Measurements from ENCODE around the gene MYL12B.
"Not testable (repeated sequence)": the region's sequence is repeated elsewhere in the genome, so short reads cannot be mapped to it uniquely, and the experiment has no call there.

MYL12B gene

DNA sequence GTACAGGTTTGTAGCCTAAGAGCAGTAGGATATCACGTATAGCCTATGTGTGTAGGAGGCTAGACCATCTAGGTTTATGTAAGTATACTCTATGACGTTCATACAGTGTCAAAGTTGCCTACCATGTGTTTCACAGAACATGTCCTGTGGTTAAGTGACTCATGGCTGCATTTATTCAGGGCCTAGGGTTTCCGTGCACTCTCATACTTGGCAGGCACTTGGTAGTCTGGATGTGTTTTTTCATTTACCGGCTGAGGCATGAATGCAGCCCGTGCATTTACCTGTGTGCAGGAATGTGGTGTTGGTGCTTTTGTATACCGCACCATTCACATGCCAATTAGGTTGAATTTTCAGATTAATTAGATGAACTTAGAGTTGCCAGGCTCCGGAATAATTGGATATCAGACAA, 43.4 kb downstream of the MYL12B start:
- DNase-seq = no peak

DNA sequence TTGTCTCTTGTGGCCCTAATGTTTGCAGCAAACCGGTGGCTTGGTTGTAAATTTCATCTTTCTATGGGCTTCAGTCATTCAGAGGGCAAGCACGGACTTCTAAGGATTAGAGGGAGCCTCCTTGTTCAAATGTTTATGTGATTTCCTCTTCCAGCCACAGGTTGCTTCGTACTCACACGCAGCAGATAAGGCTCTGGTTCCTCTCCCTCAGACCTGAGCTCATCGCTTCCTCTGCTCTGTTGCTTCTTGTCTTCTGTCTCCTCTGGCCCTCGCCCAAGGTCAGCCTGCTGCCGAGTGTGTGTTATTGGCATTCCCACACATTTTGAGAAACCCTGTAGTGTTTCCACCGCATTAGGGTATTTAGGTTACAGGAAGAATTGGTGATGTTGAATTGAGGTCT, 44.0 kb downstream of the MYL12B start:
- DNase-seq = no peak

DNA sequence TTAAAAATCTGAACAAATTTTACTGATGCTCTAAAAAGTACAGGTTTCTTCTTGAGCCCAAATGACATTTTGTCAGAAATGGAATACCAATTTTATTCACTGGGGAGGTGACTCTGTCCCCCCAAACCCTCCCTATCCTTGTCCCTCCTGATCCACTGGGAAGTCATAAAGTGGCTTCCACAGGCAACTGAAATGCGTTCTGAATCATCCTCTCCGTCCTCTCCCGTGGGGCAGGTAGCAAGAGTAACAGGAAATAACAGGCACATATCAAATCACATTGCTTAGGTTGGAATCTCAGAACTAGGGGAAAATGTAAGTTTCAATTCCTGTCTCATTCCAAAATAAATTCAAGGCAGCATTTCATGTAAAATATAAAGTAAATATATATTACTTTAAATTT, 44.5 kb downstream of the MYL12B start:
- DNase-seq = no peak

DNA sequence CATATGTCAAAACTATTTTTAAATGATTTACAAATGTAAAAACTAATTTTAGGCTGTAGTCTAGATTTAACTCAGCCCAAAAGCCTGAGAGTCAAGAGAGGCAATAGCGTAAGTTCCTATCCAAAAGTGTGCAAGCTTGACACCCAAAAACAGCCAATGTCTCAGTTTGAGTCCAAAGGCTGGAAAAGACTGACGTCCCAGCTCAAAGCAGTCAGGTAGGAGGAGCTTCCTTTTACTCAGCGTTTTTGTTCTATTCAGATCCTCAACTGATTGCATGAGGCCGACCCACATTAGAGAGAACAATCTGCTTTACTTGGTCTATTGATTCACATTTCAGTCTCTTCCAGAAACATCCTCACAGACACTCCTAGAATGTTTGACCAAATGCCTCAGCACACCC, 51.8 kb downstream of the MYL12B start:
- no peak for DNase-seq

DNA sequence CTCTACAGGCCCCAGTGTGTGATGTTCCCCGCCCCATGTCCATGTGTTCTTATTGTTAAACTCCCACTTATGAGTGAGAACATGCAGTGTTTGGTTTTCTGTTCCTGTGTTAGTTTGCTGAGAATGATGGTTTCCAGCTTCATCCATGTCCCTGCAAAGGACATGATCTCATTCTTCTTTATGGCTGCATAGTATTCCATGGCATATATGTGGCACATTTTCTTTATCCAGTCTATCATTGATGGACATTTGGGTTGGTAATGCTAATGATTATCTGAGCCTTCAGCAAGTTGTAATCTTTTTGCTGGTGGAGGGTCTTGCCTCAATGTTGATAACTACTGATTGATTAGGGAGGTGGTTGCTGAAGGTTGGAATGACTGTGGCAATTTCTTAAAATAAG, 53.4 kb downstream of the MYL12B start:
- not testable (repeated sequence) for DNase-seq

DNA sequence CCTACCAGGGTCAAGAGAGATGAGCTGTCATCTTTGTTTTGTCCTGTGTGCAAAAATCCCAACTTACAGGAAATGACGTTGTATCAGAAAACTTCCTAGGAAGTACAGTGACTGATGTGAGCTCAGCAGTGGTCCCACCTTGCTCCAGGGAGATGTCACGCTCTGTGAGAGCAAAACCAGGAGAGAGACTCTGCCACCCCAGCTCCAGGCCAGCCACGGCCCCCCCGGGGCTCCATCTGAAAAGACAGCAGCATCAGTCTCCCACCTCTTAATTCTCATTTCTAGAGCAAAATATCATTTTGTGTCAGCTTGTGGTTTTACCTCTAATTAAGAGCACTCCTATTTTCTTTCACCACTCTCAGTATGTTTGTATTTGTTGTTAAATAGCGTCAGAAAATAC, 57.5 kb downstream of the MYL12B start:
- no peak for DNase-seq

DNA sequence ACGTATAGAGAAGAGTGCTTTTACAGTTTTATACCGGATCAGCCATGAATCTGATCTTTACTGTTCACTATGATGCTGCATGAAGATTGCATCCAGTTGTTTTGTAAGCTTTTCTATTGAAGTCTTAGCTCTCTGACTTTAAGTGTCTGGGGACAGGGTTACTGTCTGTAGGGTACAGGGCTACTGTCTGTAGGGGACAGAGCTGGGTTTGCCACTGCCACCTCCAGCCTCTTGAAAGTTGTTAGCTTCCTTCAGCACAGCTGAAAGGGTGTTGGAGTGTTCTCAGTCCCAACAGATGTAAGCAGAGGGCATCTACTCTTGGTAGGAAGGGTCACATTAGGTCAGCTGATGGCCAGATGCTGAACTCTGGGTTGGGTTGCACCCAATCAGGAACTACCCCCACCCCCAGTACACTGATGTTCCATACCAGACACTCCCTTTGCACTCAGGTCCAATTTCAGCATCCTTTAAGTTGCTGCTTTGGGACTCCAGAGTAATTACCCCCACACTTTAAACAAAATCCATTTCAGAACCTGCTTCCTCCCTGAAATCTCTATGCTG, 58.0 kb downstream of the MYL12B start:
- DNase-seq = no peak

DNA sequence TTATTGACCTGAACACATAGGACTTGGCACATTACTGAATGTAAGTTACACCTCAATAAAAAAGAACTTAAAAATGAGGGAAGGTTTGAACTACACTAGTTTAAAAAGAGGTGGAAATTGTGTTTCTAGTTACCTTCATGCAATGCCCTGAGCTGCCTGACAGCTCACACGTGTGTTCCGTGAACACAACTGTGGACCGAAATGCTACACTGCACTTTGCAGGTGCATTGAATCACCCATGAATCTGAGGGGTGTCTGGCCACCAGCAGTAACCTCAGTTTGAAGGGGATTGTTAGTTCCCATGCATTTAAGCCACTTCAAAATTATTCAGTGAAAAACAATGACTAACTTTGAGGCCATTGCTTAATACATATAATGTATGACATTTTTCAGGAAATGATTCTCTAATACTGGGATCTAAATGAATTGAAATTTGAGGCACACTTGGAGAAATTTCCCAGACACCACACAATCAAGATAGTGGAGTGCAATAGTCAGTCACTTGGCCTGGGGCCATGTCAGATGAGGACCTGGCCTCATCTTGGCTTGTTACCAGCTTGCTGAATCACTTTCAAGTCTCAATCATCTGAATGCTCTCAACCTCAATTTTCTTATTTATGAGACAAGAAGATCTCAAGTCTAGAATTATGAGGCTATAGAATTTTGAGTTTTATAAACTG, 59.3 kb downstream of the MYL12B start:
- DNase-seq = peak; percentile 66

DNA sequence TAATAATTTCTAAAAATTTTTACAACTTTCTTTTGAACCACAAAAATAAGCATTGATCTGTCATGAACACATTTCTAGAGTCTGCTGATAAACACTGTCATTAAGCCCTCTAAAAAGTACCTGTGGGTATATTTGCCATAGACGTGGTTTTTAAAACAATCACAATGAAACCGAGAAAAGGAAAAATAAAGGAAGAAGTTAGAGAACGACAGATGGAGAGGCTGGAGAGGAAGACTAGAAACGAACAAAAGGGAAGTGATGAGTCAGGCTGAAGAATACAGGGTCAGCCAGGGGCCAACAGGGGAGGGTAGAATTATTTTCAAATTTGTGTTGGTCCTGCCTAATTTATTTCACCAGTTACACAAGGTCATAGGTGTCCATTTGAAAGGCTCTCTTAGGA, 62.0 kb downstream of the MYL12B start:
- peak; percentile 53 for DNase-seq

All from NCI-H69 (cell line).